Mucosa of descending colon (tissue), 3 donors: ENCODE results near the gene DSCAML1. TPM values are rescaled to one million over a fixed set of nuclear protein-coding genes. Genes with fewer than 3 reads are reported as not detected.

Experiments used
- ATAC-seq: fragments of 200-7000 bp; cut with Tn5 transposase; one replicate; pipeline ENCODE4 v1.9.1; 2020; ENCODE audit warnings: mild to moderate bottlenecking, moderate library complexity
- DNase-seq, 3 donors: peaks; one replicate each; pipeline ENCODE4 v3.0.0-alpha.2; 2020
- H3K36me3 ChIP-seq: fragments of 200-600 bp; one replicate; pipeline ENCODE4 v1.8.0; 2021; ENCODE audit warnings: low read depth, mild to moderate bottlenecking
- H3K4me1 ChIP-seq: fragments of 200-600 bp; one replicate; pipeline ENCODE4 v1.8.0; 2021; ENCODE audit warnings: low read depth, mild to moderate bottlenecking
- H3K4me3 ChIP-seq: fragments of 200-600 bp; one replicate; pipeline ENCODE4 v1.8.0; 2021; ENCODE audit warnings: mild to moderate bottlenecking
- H3K9me3 ChIP-seq: fragments of 200-600 bp; one replicate; pipeline ENCODE4 v1.8.0; 2021; ENCODE audit warnings: mild to moderate bottlenecking
- intact Hi-C, 2 donors: fragments of 100-400 bp; cut with DNase I in 1 of 2; cut with micrococcal nuclease in 1 of 2; formaldehyde crosslinking; loops; one replicate each; pipeline versions ENCODE4 v1.11.0 to v1.11.1; 2022; cut with DNase I, micrococcal nuclease
- total RNA-seq, 3 donors: library from RNA; stranded (reverse); fragmentation: NEBNext Ultra II Directional in 2 of 3; extraction: Animal tissue kit (Norgen Biotek cat#: 25700) in 2 of 3; gene quantifications; one replicate each; pipeline versions ENCODE4 v1.2.1 to v1.2.4, GENCODE V29; 2021 to 2023
- TF ChIP-seq, protein P1 (sequence below): fragments of 200-600 bp; IDR thresholded peaks from one replicate; pipeline ENCODE4 v1.8.0; 2022; ENCODE audit warnings: antibody characterized with exemption, mild to moderate bottlenecking
- donor health status: DM: no; HTN: no; CAD: no; lungs with moderate emphysema.
- donor health status: DM: no; HTN: no; CAD: no.
- donor health status: DM: no; HTN: yes; CAD: no.

DSCAML1 gene
- total RNA-seq, 3 donors from 2014 or later = 5.0 to 5.5 (median 5.3) TPM

DNA sequence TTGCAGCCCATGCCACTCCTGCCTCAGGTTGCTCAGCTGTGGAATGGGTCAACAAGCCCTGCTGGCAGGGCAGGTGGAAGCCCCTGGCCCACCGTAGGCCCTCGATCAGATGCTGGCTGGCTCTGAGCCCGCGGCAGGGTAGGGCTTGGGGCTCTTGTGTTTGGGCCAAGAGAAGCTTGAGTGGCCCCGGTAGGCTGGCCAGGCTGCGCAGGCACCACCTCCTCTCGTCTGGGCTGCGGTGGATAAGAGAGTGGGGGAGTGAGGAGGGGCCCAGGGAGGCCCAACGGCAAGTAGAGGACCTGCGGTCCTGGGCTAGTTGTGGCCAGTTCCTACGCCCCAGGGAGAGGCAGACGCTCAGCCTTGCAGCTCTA is 354.2 kb downstream of the DSCAML1 start:
- TF ChIP-seq, protein P1, sequence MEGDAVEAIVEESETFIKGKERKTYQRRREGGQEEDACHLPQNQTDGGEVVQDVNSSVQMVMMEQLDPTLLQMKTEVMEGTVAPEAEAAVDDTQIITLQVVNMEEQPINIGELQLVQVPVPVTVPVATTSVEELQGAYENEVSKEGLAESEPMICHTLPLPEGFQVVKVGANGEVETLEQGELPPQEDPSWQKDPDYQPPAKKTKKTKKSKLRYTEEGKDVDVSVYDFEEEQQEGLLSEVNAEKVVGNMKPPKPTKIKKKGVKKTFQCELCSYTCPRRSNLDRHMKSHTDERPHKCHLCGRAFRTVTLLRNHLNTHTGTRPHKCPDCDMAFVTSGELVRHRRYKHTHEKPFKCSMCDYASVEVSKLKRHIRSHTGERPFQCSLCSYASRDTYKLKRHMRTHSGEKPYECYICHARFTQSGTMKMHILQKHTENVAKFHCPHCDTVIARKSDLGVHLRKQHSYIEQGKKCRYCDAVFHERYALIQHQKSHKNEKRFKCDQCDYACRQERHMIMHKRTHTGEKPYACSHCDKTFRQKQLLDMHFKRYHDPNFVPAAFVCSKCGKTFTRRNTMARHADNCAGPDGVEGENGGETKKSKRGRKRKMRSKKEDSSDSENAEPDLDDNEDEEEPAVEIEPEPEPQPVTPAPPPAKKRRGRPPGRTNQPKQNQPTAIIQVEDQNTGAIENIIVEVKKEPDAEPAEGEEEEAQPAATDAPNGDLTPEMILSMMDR = no peak
- no peaks in the 10 kb centered on the region for H3K9me3 ChIP-seq
- no peak for DNase-seq
- no peak for ATAC-seq
- no peaks in the 10 kb centered on the region for H3K36me3 ChIP-seq
- no peaks in the 10 kb centered on the region for H3K4me1 ChIP-seq
- no peak overlapping the region for H3K4me3 ChIP-seq
- intact Hi-C loops = no loop called here

DNA sequence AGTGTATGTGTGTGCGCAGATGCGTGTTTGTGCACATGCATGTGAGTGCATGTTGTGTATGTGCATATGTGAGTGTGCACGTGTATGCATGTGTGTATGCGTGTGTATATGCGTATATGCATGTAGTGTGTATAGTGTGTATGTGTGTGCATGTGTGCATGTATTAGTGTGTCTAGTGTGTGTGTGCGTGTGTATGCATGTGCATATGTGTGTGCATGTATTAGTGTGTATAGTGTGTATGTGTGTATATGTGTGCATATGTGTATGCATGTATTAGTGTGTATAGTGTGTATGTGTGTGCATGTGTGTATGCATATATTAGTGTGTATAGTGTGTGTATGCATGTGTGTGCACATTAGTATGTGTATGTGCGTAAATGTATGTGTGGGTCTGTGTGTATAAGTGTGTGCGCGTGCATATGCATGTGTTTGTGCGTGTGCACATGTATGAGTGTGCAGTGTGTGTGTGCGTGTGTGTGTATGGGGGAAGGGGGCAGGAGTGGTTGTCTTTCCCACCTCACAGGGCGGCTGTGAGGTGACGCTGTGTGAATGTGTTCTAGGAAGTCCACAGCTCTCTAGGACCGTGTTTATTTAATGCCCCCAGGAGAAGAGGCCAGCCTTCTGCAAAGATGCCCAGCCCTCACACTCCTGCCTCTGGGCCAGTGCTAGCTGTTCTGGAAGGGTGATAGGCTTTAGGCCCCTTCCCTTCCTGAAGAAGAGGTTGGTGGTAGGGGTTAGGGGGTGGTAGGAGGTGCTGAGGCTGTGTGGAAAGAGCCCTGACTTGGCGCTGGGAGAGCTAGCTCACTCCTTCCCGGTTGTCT is 354.8 kb downstream of the DSCAML1 start:
- intact Hi-C loops = no loop called here
- Histone ChIP-seq H3K4me1 (no peaks in the 10 kb centered on the region), H3K36me3 (no peaks in the 10 kb centered on the region), H3K4me3 (no peak overlapping the region), H3K9me3 (no peaks in the 10 kb centered on the region)
- TF ChIP-seq, protein P1 = no peak
- DNase-seq = no peak
- no peak for ATAC-seq

DNA sequence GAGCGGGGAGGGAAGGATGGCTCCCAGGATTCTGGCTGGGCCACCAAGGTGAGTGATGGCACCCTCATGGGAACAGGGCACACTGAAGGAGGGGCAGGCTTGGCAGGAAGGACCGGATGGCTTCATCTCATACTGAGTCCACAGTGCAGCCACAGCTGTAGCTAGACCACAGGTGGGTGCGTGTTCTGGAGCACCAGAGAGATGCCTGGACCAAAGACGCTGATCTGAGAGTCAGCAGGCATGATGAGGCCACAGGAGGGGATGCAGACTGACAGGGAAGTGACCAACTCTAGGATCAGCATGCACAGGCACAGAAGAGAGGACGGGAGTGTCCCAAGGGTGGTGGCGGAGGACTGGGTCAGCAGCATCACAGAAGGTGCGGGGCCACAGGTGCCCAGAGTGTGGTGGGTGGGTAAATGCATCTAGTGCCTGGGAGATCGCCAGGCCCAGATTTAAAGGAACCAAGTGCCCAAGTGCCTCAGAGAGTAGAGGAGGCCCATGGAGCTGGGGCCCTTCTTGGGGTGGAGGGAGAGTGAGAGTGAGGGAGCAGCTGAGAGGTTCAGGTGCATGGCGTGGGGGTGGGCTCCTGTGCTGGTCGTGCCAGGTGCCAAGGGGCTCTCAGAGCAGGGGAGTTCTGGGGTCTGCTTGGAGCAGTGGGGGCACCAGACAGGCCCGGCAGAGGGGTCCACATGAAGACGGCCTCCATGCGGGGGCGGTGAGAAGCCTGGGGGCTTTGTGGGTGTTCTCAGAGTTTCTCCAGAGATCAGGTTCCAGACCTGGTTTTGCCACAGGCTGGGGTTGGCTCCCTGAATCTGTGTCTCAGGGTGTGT is 355.7 kb downstream of the DSCAML1 start:
- ATAC-seq = no peak
- intact Hi-C loops = no loop called here

DNA sequence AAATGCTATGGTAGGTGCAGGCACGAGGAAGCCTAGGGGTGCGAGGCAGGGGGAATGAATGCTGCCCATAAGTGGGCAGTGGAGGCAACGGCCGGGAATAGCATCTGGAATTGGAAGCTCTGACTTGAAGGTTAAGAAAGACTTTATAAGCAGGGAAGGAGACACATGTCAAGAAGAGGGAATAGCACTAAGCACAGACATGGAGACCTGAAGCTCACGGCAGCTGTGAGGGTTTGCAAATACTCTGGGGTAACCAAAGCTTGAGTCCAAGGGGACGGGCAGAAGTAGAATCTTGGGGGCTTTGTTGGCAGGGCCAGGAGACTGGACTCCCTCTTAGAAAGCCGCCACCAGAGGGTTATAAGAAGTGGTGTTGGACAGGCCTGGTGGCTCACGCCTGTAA is 356.8 kb downstream of the DSCAML1 start:
- Histone ChIP-seq H3K9me3 (no peaks in the 10 kb centered on the region), H3K36me3 (no peaks in the 10 kb centered on the region), H3K4me1 (no peaks in the 10 kb centered on the region), H3K4me3 (no peak overlapping the region)
- intact Hi-C loops = no loop called here
- TF ChIP-seq, protein P1 = no peak
- ATAC-seq = no peak
- DNase-seq = no peak

More for the DNA sequence above, 355.7 kb downstream of the DSCAML1 start:
- TF ChIP-seq, protein P1 = no peak
- Histone ChIP-seq H3K9me3 (no peaks in the 10 kb centered on the region), H3K4me3 (no peak overlapping the region), H3K36me3 (no peaks in the 10 kb centered on the region), H3K4me1 (no peaks in the 10 kb centered on the region)
- no peak for DNase-seq

DNA sequence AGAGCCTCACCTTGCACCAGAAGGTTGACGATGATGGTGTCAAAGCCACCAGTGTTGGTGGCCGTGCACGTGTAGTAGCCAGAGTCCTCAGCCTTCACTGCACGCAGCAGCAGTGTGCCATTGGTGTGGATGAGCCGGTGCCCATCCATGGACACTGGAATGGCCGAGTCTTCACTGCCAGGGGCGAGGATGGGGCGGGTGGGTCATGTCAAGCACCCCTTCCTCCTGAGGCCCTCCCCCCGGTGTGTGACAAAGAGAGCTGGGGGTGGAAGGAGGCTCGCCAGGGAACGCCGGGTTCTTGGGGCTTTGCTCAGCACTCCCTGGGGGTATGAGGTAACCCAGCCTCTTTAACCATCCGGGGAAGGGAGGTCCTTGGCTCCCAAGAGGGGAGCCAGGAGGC is 357.8 kb downstream of the DSCAML1 start:
- Histone ChIP-seq H3K4me3 (no peak overlapping the region), H3K4me1 (no peaks in the 10 kb centered on the region), H3K9me3 (no peaks in the 10 kb centered on the region), H3K36me3 (no peaks in the 10 kb centered on the region)
- TF ChIP-seq, protein P1 = no peak
- intact Hi-C loops = no loop called here
- DNase-seq (no peak), ATAC-seq (no peak)
